Measurements from ENCODE around the gene SUFU.

SUFU gene

DNA sequence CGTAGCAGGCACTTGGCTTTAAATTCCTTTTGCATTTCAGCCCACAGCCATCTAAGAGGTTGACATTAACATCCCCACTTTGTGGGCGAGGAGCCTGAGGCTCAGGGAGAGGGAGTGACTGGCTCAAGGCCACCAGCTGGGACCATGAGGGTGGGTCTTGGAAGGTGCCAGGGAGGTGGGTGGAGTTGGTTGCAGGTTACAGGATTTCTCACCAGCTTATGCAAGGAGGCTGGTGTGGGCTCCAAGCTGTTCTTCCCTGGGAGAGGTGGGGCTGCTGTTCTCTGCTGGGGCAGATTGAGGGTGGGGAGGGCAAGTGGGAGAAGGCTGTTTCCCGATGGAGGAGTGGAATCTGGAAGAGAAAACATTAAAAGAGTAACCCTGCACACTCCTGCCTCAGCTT, 38.3 kb upstream of the SUFU start:
- DNase-seq, result no peak
- Histone ChIP-seq H3K4me3 (ENCODE audit: insufficient read depth, low read depth, low read length, poor library complexity, severe bottlenecking) (no peak overlapping the region), H3K27me3 (replicated peaks; ENCODE audit: control insufficient read depth, insufficient read depth, low read length, poor library complexity, severe bottlenecking) (no peaks in the 10 kb centered on the region), H3K27ac (ENCODE audit: insufficient read depth, low read length, poor library complexity, severe bottlenecking) (no peak overlapping the region), H3K4me1 (ENCODE audit: control insufficient read depth, insufficient read depth, low read length, poor library complexity, severe bottlenecking) (peaks cover 12% of the 10 kb centered on the region), H3K9me3 (ENCODE audit: control insufficient read depth, low read length) (no peaks in the 10 kb centered on the region), H3K36me3 (ENCODE audit: control insufficient read depth, insufficient read depth, low read length) (no peaks in the 10 kb centered on the region)

DNA sequence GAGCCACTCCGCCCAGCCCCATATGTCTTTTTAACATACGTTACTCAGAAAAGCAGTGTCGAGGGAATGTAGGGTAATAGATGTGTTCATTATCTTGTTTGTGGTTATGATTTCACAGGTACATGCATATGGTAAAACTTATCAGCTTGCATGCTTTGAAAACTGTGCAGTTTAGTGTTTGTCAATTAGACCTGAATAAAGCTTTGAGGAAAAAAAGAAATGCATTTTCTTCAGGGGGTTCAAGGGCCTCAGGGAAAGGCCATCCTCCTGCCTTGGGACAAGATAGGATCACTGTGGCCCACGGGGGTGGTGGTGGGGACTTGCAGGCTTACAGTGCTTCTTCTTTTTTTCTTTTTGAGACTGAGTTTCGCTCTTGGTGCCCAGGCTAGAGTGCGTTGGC, 36.5 kb upstream of the SUFU start:
- Histone ChIP-seq H3K27ac (ENCODE audit: insufficient read depth, low read length, poor library complexity, severe bottlenecking) (no peak overlapping the region), H3K4me3 (ENCODE audit: insufficient read depth, low read depth, low read length, poor library complexity, severe bottlenecking) (no peak overlapping the region), H3K4me1 (ENCODE audit: control insufficient read depth, insufficient read depth, low read length, poor library complexity, severe bottlenecking) (no peaks in the 10 kb centered on the region)

GRCh38 chr10:102467971-102468438, 35.8 kb upstream of the SUFU start:
- H3K9me3 ChIP-seq (ENCODE audit: control insufficient read depth, low read length), result no peaks in the 10 kb centered on the region
- H3K27ac ChIP-seq (ENCODE audit: insufficient read depth, low read length, poor library complexity, severe bottlenecking), result no peak overlapping the region
- DNase-seq, result no peak
- H3K4me1 ChIP-seq (ENCODE audit: control insufficient read depth, insufficient read depth, low read length, poor library complexity, severe bottlenecking), result peaks cover 6% of the 10 kb centered on the region
- H3K27me3 ChIP-seq (replicated peaks; ENCODE audit: control insufficient read depth, insufficient read depth, low read length, poor library complexity, severe bottlenecking), result no peaks in the 10 kb centered on the region
- H3K4me3 ChIP-seq (ENCODE audit: insufficient read depth, low read depth, low read length, poor library complexity, severe bottlenecking), result no peak overlapping the region
- H3K36me3 ChIP-seq (ENCODE audit: control insufficient read depth, insufficient read depth, low read length), result no peaks in the 10 kb centered on the region

More for the DNA sequence above, 36.5 kb upstream of the SUFU start:
- Histone ChIP-seq H3K9me3 (ENCODE audit: control insufficient read depth, low read length) (no peaks in the 10 kb centered on the region), H3K36me3 (ENCODE audit: control insufficient read depth, insufficient read depth, low read length) (no peaks in the 10 kb centered on the region), H3K27me3 (replicated peaks; ENCODE audit: control insufficient read depth, insufficient read depth, low read length, poor library complexity, severe bottlenecking) (no peaks in the 10 kb centered on the region)
- DNase-seq, result no peak

DNA sequence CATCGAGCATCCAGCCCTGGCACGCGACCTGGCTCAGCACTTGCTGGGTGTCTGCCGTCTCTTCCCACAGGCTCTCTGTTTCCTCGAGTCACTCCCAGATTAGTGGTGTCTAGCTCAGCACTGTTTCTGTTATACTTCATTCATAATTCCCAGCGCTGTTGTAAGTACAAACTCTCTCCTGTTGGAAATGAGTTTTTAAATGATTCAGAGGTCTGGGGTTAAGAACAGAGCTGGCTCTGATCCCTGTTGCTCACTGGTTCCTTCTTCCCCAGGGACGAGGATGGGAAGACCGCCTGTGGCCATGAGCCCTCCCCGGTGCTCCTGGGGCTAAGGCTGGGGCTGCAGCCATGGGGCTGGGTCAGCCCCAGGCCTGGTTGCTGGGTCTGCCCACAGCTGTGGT, 35.1 kb upstream of the SUFU start:
- H3K4me3 ChIP-seq (ENCODE audit: insufficient read depth, low read depth, low read length, poor library complexity, severe bottlenecking), result no peak overlapping the region
- peaks cover 13% of the 10 kb centered on the region for H3K4me1 ChIP-seq (ENCODE audit: control insufficient read depth, insufficient read depth, low read length, poor library complexity, severe bottlenecking)

GRCh38 chr10:102470579-102471546, 32.9 kb upstream of the SUFU start:
- Histone ChIP-seq H3K9me3 (ENCODE audit: control insufficient read depth, low read length) (no peaks in the 10 kb centered on the region), H3K4me1 (ENCODE audit: control insufficient read depth, insufficient read depth, low read length, poor library complexity, severe bottlenecking) (peaks cover 13% of the 10 kb centered on the region), H3K27ac (ENCODE audit: insufficient read depth, low read length, poor library complexity, severe bottlenecking) (no peak overlapping the region), H3K27me3 (replicated peaks; ENCODE audit: control insufficient read depth, insufficient read depth, low read length, poor library complexity, severe bottlenecking) (no peaks in the 10 kb centered on the region), H3K4me3 (ENCODE audit: insufficient read depth, low read depth, low read length, poor library complexity, severe bottlenecking) (no peak overlapping the region), H3K36me3 (ENCODE audit: control insufficient read depth, insufficient read depth, low read length) (no peaks in the 10 kb centered on the region)
- DNase-seq, result no peak

More for the DNA sequence above, 35.1 kb upstream of the SUFU start:
- DNase-seq, result no peak
- Histone ChIP-seq H3K36me3 (ENCODE audit: control insufficient read depth, insufficient read depth, low read length) (no peaks in the 10 kb centered on the region), H3K9me3 (ENCODE audit: control insufficient read depth, low read length) (no peaks in the 10 kb centered on the region), H3K27me3 (replicated peaks; ENCODE audit: control insufficient read depth, insufficient read depth, low read length, poor library complexity, severe bottlenecking) (no peaks in the 10 kb centered on the region), H3K27ac (ENCODE audit: insufficient read depth, low read length, poor library complexity, severe bottlenecking) (no peak overlapping the region)

GRCh38 chr10:102473445-102474331, 30.1 kb upstream of the SUFU start:
- H3K4me1 ChIP-seq (ENCODE audit: control insufficient read depth, insufficient read depth, low read length, poor library complexity, severe bottlenecking), result peaks cover 13% of the 10 kb centered on the region
- no peaks in the 10 kb centered on the region for H3K36me3 ChIP-seq (ENCODE audit: control insufficient read depth, insufficient read depth, low read length)
- no peak for DNase-seq
- no peak overlapping the region for H3K27ac ChIP-seq (ENCODE audit: insufficient read depth, low read length, poor library complexity, severe bottlenecking)
- no peaks in the 10 kb centered on the region for H3K27me3 ChIP-seq (replicated peaks; ENCODE audit: control insufficient read depth, insufficient read depth, low read length, poor library complexity, severe bottlenecking)
- H3K9me3 ChIP-seq (ENCODE audit: control insufficient read depth, low read length), result no peaks in the 10 kb centered on the region
- H3K4me3 ChIP-seq (ENCODE audit: insufficient read depth, low read depth, low read length, poor library complexity, severe bottlenecking), result no peak overlapping the region

- Histone ChIP-seq H3K9me3 (ENCODE audit: control insufficient read depth, low read length) (no peaks in the 10 kb centered on the region), H3K4me3 (ENCODE audit: insufficient read depth, low read depth, low read length, poor library complexity, severe bottlenecking) (no peak overlapping the region)
Measured at GRCh38 chr10:102475451-102476040, 28.2 kb upstream of the SUFU start.

DNA sequence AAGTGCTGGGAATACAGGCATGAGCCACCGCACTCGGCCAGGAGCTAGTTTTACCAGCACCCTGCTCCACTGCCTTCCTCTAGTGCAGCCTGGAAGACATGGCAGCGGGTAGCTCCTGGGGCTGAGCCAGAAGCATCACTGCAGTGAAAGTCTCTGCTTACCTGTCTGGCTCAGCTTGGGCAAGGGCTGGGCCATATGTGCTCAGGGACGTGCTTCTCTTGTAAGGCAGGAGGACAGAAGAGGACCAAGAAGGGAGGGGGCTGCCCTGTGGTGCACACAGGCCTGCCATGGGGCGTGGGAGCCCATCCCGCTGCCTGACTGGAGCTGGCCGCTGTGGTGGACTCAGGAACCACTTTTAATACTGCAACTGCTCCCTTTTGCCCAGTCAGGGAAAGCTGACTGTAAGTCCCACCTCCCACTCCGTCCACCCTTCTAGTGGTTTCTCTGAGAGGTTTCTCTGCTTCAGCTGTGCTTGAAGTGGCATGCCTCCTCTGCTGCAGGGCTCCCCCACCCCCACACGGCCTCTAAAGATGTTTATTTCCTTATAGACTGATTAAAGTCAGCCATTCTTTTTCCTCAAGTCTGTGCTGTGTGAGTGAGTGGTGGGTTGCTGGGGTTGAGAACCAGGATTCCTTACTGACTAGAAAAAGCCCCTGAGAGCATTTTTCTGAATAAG, 27.2 kb upstream of the SUFU start:
- peaks cover 21% of the 10 kb centered on the region for H3K36me3 ChIP-seq (ENCODE audit: control insufficient read depth, insufficient read depth, low read length)
- no peak overlapping the region for H3K27ac ChIP-seq (ENCODE audit: insufficient read depth, low read length, poor library complexity, severe bottlenecking)
- no peak for DNase-seq
- H3K9me3 ChIP-seq (ENCODE audit: control insufficient read depth, low read length), result no peaks in the 10 kb centered on the region
- no peaks in the 10 kb centered on the region for H3K27me3 ChIP-seq (replicated peaks; ENCODE audit: control insufficient read depth, insufficient read depth, low read length, poor library complexity, severe bottlenecking)
- no peak overlapping the region for H3K4me3 ChIP-seq (ENCODE audit: insufficient read depth, low read depth, low read length, poor library complexity, severe bottlenecking)
- H3K4me1 ChIP-seq (ENCODE audit: control insufficient read depth, insufficient read depth, low read length, poor library complexity, severe bottlenecking), result peaks cover 13% of the 10 kb centered on the region

More at GRCh38 chr10:102475451-102476040, 28.2 kb upstream of the SUFU start:
- peaks cover 10% of the 10 kb centered on the region for H3K36me3 ChIP-seq (ENCODE audit: control insufficient read depth, insufficient read depth, low read length)
- H3K27ac ChIP-seq (ENCODE audit: insufficient read depth, low read length, poor library complexity, severe bottlenecking), result no peak overlapping the region
- no peaks in the 10 kb centered on the region for H3K27me3 ChIP-seq (replicated peaks; ENCODE audit: control insufficient read depth, insufficient read depth, low read length, poor library complexity, severe bottlenecking)
- peaks cover 13% of the 10 kb centered on the region for H3K4me1 ChIP-seq (ENCODE audit: control insufficient read depth, insufficient read depth, low read length, poor library complexity, severe bottlenecking)
- DNase-seq, result no peak

DNA sequence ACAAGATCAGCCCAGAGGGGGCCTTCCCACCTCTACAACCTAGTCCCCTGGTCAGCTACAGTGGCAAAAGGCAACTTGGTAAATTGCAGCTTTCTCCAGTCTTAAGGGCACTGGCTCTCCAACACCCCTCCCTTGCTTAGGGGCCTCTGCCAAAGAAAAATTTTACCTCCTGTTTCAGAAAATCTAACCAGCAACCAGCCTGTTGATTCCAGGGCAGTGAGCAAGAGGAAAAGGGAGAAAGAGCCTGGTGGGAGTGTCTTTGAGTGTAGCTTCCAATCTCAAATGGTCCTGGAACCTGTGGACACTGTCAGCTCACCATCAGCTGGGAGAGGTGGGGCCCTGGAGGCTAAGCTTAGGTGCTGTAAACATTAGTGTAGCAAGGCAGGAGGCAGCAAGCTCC, 24.1 kb upstream of the SUFU start:
- Histone ChIP-seq H3K9me3 (ENCODE audit: control insufficient read depth, low read length) (no peaks in the 10 kb centered on the region), H3K4me3 (ENCODE audit: insufficient read depth, low read depth, low read length, poor library complexity, severe bottlenecking) (no peak overlapping the region), H3K36me3 (ENCODE audit: control insufficient read depth, insufficient read depth, low read length) (peaks cover 51% of the 10 kb centered on the region), H3K27me3 (replicated peaks; ENCODE audit: control insufficient read depth, insufficient read depth, low read length, poor library complexity, severe bottlenecking) (no peaks in the 10 kb centered on the region), H3K4me1 (ENCODE audit: control insufficient read depth, insufficient read depth, low read length, poor library complexity, severe bottlenecking) (no peaks in the 10 kb centered on the region), H3K27ac (ENCODE audit: insufficient read depth, low read length, poor library complexity, severe bottlenecking) (no peak overlapping the region)
- DNase-seq, result no peak
